Skeletal muscle tissue (tissue), 4 donors: ENCODE data around the gene B3GALNT1. TPM values are rescaled to one million over a fixed set of nuclear protein-coding genes. Genes with fewer than 3 reads are reported as not detected.

ENCODE experiments used
- H3K27ac ChIP-seq: one replicate; pipeline ENCODE4 v1.7.0; 2013; ENCODE audit warnings: mild to moderate bottlenecking, low read depth, low read length, inconsistent platforms
- H3K27me3 ChIP-seq, 3 donors: one replicate each; pipeline ENCODE4 v1.7.0; 2013; ENCODE audit warnings: low read length in 3 of 3; ENCODE audit not compliant: control insufficient read depth in 3 of 3, insufficient read depth in 3 of 3
- H3K36me3 ChIP-seq, 3 donors: one replicate each; pipeline ENCODE4 v1.7.0; 2013; ENCODE audit warnings: low read length in 3 of 3; ENCODE audit not compliant: control insufficient read depth in 3 of 3, insufficient read depth in 3 of 3
- H3K4me1 ChIP-seq, 3 donors: one replicate each; pipeline ENCODE4 v1.7.0; 2013; ENCODE audit warnings: low read length in 3 of 3, mild to moderate bottlenecking in 3 of 3; ENCODE audit not compliant: control insufficient read depth in 3 of 3, insufficient read depth in 3 of 3
- H3K4me3 ChIP-seq, 3 donors: one replicate each; pipeline ENCODE4 v1.7.0; 2013; ENCODE audit warnings: low read length in 3 of 3
- H3K9ac ChIP-seq, 3 donors: one replicate each; pipeline ENCODE4 v1.7.0; 2013; ENCODE audit warnings: low read length in 3 of 3, mild to moderate bottlenecking in 3 of 3, moderate library complexity in 2 of 3, low read depth in 1 of 3
- H3K9me3 ChIP-seq, 3 donors: one replicate each; pipeline ENCODE4 v1.7.0; 2013; ENCODE audit warnings: low read length in 3 of 3; ENCODE audit not compliant: control insufficient read depth in 3 of 3
- total RNA-seq: library from RNA; depleted of rRNA; stranded (reverse); fragments of >200 nt; gene quantifications from one replicate; pipeline ENCODE4 v1.2.3, GENCODE V29; 2014
- donor health status: Osteomylitis.

The B3GALNT1 gene
- total RNA-seq, 1 donor from 2014 or later = 18.8 TPM

DNA sequence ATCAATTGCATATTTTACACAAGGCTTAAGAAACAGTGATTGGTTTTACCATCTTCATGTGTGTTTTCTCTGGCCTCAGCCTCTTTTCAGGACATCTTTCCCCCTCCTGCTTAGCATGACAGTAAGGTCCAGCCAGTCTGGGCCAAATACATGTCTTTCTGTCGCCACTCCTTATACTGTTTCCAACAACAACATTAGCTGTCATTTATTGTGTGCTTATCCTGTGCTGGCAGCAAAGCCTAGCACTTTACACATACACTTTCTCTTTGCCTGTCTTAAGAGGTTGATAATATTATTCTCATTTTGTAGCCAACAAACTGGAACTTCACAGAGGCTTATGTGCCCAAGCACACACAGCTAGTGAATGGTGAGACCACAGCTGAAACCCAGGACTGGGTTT lies 37.8 kb downstream of the B3GALNT1 start:
- H3K9ac ChIP-seq = no peak overlapping the region
- no peak overlapping the region for H3K27ac ChIP-seq
- H3K9me3 ChIP-seq = no peaks in the 10 kb centered on the region
- no peak overlapping the region for H3K4me3 ChIP-seq
- peaks cover 10 to 16% (median 11%) of the 10 kb centered on the region in 3 donors for H3K36me3 ChIP-seq
- peaks cover 0 to 3% (median 0%) of the 10 kb centered on the region in 3 donors for H3K4me1 ChIP-seq
- H3K27me3 ChIP-seq = no peaks in the 10 kb centered on the region

GRCh38 chr3:161066930-161067329 lies 38.2 kb downstream of the B3GALNT1 start:
- Histone ChIP-seq H3K27ac (no peak overlapping the region), H3K36me3 (peaks cover 10 to 16% (median 11%) of the 10 kb centered on the region in 3 donors), H3K27me3 (no peaks in the 10 kb centered on the region), H3K4me1 (peaks cover 0 to 3% (median 0%) of the 10 kb centered on the region in 3 donors), H3K9me3 (no peaks in the 10 kb centered on the region), H3K9ac (no peak overlapping the region), H3K4me3 (no peak overlapping the region)

DNA sequence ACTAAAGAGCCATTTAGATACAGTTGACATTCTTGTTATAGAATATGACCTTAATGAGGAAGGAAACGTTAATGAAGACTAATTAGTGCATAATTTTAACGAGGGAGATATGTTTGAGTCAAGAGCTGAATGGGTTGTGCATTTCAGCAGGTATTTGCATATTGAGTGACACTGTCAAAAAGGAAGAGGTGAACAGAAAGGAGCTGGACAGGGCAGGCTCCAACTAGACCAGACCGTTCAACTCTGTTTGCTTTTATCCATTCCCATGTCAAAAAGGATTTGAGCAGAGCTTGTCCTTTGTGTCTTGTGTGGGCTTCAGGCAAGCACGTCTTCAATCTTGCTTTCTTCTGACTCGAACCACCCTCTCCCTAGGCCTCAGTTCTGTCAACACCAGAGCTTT lies 40.7 kb downstream of the B3GALNT1 start:
- H3K9me3 ChIP-seq = no peaks in the 10 kb centered on the region
- H3K4me1 ChIP-seq = no peaks in the 10 kb centered on the region
- no peak overlapping the region for H3K27ac ChIP-seq
- no peak overlapping the region for H3K4me3 ChIP-seq
- H3K36me3 ChIP-seq = peaks cover 7 to 13% (median 8%) of the 10 kb centered on the region in 3 donors
- H3K9ac ChIP-seq = no peak overlapping the region
- H3K27me3 ChIP-seq = no peaks in the 10 kb centered on the region

GRCh38 chr3:161054860-161055604 lies 50.1 kb downstream of the B3GALNT1 start:
- H3K27me3 ChIP-seq = no peaks in the 10 kb centered on the region

GRCh38 chr3:161051856-161052255 lies 53.3 kb downstream of the B3GALNT1 start:
- Histone ChIP-seq H3K27ac (no peak overlapping the region), H3K27me3 (no peaks in the 10 kb centered on the region), H3K36me3 (no peaks in the 10 kb centered on the region)

More at GRCh38 chr3:161054860-161055604, 50.1 kb downstream of the B3GALNT1 start:
- H3K4me3 ChIP-seq = no peak overlapping the region
- H3K27ac ChIP-seq = no peak overlapping the region
- no peaks in the 10 kb centered on the region for H3K36me3 ChIP-seq
- no peaks in the 10 kb centered on the region for H3K4me1 ChIP-seq
- H3K9me3 ChIP-seq = no peaks in the 10 kb centered on the region
- no peak overlapping the region for H3K9ac ChIP-seq

GRCh38 chr3:161050935-161051334 lies 54.2 kb downstream of the B3GALNT1 start:
- no peak overlapping the region for H3K9ac ChIP-seq
- H3K4me1 ChIP-seq = no peaks in the 10 kb centered on the region
- no peaks in the 10 kb centered on the region for H3K27me3 ChIP-seq
- H3K27ac ChIP-seq = no peak overlapping the region
- no peaks in the 10 kb centered on the region for H3K9me3 ChIP-seq
- H3K4me3 ChIP-seq = no peak overlapping the region
- no peaks in the 10 kb centered on the region for H3K36me3 ChIP-seq

More at GRCh38 chr3:161051856-161052255, 53.3 kb downstream of the B3GALNT1 start:
- Histone ChIP-seq H3K9ac (no peak overlapping the region), H3K4me3 (no peak overlapping the region), H3K9me3 (no peaks in the 10 kb centered on the region), H3K4me1 (no peaks in the 10 kb centered on the region)

DNA sequence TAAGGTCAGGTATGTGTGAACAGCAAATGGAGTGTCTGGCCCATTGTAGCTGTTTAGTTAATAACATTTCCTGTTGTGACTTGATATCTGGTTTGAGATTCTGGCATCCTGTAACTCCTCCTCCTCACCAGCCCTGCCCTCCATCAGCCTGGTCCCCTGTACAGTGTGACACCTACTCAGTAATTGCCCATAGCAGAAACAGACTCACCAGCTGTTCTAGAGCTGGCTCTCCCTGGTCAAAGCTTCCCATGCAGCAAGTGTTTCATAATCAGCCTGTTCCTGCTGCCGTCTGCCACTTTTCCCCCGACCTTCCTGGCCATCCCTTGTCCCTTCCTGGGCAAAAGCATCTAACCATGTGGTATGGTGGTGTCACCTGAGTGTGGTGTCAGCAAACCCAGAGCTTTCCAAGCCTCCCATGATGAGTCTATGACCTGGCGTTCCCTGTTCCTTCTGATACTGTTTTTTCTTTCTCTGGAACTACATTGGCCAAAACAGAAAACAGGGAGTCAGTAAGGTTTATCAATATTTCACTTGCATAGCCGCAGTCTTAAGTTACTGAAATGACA lies 55.4 kb downstream of the B3GALNT1 start:
- no peak overlapping the region for H3K4me3 ChIP-seq
- H3K9me3 ChIP-seq = no peaks in the 10 kb centered on the region
- H3K27me3 ChIP-seq = no peaks in the 10 kb centered on the region
- H3K4me1 ChIP-seq = no peaks in the 10 kb centered on the region
- no peak overlapping the region for H3K9ac ChIP-seq
- no peak overlapping the region for H3K27ac ChIP-seq
- no peaks in the 10 kb centered on the region for H3K36me3 ChIP-seq

- H3K27ac ChIP-seq = no peak overlapping the region
- H3K4me3 ChIP-seq = no peak overlapping the region
- no peaks in the 10 kb centered on the region for H3K36me3 ChIP-seq
- no peaks in the 10 kb centered on the region for H3K9me3 ChIP-seq
- H3K27me3 ChIP-seq = no peaks in the 10 kb centered on the region
- no peak overlapping the region for H3K9ac ChIP-seq
- no peaks in the 10 kb centered on the region for H3K4me1 ChIP-seq
Observed at GRCh38 chr3:161043336-161044035, 61.7 kb downstream of the B3GALNT1 start.

DNA sequence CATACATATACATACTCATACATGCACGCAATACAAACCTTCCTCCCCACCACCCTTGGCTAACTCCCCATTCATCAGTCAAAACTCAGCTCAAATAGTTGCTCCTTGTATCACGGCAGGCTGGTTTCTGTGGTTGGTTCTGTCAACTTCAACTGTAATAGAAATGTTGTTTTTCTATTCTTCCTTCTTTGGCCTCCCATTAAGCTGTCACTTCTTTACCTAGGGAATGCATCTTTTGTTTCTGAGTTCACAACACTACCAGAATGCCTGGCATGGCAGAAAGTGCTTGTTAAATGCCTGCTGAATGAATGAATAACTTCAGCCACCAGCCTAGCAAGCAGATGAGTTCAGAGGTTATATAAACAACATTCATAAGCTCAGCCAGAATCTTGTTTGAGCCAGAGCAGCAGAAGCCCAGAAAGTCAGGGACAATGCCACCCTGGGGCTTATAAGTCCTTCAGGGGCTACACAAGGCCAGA lies 63.1 kb downstream of the B3GALNT1 start:
- Histone ChIP-seq H3K27me3 (no peaks in the 10 kb centered on the region), H3K4me3 (no peak overlapping the region), H3K4me1 (no peaks in the 10 kb centered on the region), H3K27ac (no peak overlapping the region), H3K9ac (no peak overlapping the region), H3K36me3 (no peaks in the 10 kb centered on the region), H3K9me3 (no peaks in the 10 kb centered on the region)

GRCh38 chr3:161038725-161039124 lies 66.4 kb downstream of the B3GALNT1 start:
- Histone ChIP-seq H3K27ac (no peak overlapping the region), H3K4me1 (no peaks in the 10 kb centered on the region), H3K27me3 (no peaks in the 10 kb centered on the region), H3K9me3 (no peaks in the 10 kb centered on the region), H3K36me3 (no peaks in the 10 kb centered on the region), H3K9ac (no peak overlapping the region), H3K4me3 (no peak overlapping the region)
